Measurements from ENCODE around the gene CDHR1.

CDHR1 gene

GRCh38 chr10:84234479-84234878 is 40.1 kb downstream of the CDHR1 start:
- H3K27ac ChIP-seq, result no peak overlapping the region
- TF ChIP-seq ZFX (IDR thresholded peaks at IDR 0.05; ENCODE audit: borderline replicate concordance), result no peak
- TF ChIP-seq CTCF (IDR thresholded peaks at IDR 0.05), result no peak

DNA sequence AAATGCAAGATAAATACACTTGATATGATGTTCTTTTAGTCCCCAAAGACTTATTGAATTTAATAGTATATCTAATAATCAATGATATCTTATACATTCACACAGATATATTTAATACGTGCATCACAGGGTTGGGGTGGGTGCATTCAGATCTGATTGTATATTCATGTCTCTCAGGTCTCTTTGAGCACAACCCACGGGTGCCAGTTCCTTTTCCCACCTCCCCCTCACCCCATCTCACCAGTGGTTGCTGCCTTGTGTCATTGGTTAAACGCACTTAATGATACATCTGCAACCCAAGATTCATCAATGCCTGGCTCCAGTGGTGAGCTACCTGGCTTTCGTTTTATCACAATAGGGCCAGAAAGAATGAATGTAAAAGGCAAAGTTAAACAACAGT is 40.8 kb downstream of the CDHR1 start:
- no peak overlapping the region for H3K27ac ChIP-seq
- no peak for TF ChIP-seq ZFX (IDR thresholded peaks at IDR 0.05; ENCODE audit: borderline replicate concordance)
- TF ChIP-seq CTCF (IDR thresholded peaks at IDR 0.05), result no peak

DNA sequence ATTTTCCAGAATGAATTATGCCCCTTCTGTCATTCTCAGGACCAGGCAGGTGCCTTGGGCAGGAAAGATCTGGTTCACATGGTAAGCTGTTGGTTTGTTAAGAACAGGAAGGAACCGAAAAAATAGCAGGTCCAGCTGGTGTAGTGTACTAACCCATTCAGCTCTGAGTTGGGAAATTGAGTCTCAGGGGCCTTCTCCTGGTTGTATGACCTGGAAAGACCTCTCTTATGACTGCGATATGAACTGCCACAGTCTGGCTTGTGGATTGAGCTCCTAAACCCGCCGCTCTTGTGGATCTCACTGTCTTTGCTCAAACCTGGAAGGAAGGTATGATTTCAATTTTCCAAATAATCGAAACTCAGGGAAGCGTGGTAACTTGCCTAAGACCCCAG is 42.5 kb downstream of the CDHR1 start:
- H3K27ac ChIP-seq, result no peak overlapping the region
- no peak for TF ChIP-seq ZFX (IDR thresholded peaks at IDR 0.05; ENCODE audit: borderline replicate concordance)
- TF ChIP-seq CTCF (IDR thresholded peaks at IDR 0.05), result no peak

- H3K27ac ChIP-seq, result no peak overlapping the region
- TF ChIP-seq CTCF (IDR thresholded peaks at IDR 0.05), result peak; percentile 35
- no peak for TF ChIP-seq ZFX (IDR thresholded peaks at IDR 0.05; ENCODE audit: borderline replicate concordance)
These were observed 43.1 kb downstream of the CDHR1 start for GRCh38 chr10:84237199-84238051.

GRCh38 chr10:84238909-84239308 is 44.6 kb downstream of the CDHR1 start:
- TF ChIP-seq ZFX (IDR thresholded peaks at IDR 0.05; ENCODE audit: borderline replicate concordance), result no peak
- no peak for TF ChIP-seq CTCF (IDR thresholded peaks at IDR 0.05)
- H3K27ac ChIP-seq, result no peak overlapping the region

GRCh38 chr10:84241185-84241790 is 47.0 kb downstream of the CDHR1 start, which contains the start of gene LRIT1:
TSS of gene LRIT1 (minus strand) at chr10:84241546. CDS start at chr10:84241439, 107 bp downstream.
- no peak within 1 kb of the TSS for H3K27ac ChIP-seq
- no peak for TF ChIP-seq CTCF (IDR thresholded peaks at IDR 0.05)
- TF ChIP-seq ZFX (IDR thresholded peaks at IDR 0.05; ENCODE audit: borderline replicate concordance), result no peak

DNA sequence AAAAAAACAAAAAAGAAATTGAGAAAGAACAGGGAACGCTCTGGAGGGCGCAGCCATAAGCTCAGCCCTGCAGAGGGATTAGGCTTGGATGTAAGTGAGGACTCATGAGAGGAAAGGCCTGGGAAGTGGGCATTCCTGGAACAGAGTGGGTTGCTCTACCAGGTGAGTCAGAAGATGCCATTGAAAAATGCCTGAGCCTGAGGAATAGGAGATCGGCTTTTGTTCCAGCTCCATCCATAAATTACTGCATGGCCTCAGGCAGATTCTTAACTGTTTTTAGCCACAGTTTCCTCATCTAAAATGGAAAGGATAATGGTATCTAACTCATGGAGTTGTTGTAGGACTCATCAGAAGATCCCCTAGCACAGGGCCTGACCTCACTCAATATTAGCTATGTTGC is 49.4 kb downstream of the CDHR1 start:
- TF ChIP-seq CTCF (IDR thresholded peaks at IDR 0.05), result no peak
- TF ChIP-seq ZFX (IDR thresholded peaks at IDR 0.05; ENCODE audit: borderline replicate concordance), result no peak
- H3K27ac ChIP-seq, result no peak overlapping the region
